ENCODE results near the gene PCGF2. TPM values are rescaled to one million over a fixed set of nuclear protein-coding genes. Genes with fewer than 3 reads are reported as not detected.
A peak's percentile ranks its signal among the peaks of the same experiment; 100 is the strongest.
"Not testable (repeated sequence)": the region's sequence is repeated elsewhere in the genome, so short reads cannot be mapped to it uniquely, and the experiment has no call there.

PCGF2 gene
- total RNA-seq, 4 donors from 2014 or later = 7.7 to 50.0 (median 17.6) TPM

DNA sequence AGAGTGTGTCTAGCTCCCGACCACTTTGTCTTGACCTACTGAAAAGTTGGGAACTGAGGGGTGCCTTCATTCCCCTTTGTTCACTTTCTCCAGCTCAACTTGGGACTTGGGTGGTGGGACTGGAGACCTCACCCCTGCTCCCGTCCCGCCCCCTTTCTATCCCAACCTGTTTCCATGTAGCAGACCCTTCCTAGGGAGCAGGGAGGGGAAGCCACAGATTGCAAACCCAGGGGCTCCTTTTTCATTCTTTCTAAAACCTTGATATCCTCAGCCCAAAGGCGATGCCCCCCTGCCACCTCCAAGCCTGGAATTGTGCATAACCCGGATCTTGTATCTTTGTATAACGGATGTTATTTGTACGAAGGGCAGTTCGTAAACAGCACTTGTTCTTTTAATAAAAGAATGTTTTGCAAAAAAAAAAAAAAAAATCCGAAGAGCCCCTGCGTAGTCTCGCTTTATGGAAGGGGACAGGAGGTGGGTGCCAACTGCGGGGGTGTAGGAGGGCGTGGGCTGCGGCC lies 18.7 kb downstream of the PCGF2 start:
- H3K27me3 ChIP-seq = no peaks in the 10 kb centered on the region
- H3K9me3 ChIP-seq = no peaks in the 10 kb centered on the region
- H3K27ac ChIP-seq = peak overlapping the region; percentile 84 to 91 (median 88)
- 21 to 23% methylated on average over 14 of the region's 14 CpGs for WGBS, 2 donors
- peaks cover 0 to 44% (median 0%) of the 10 kb centered on the region in 3 donors for H3K36me3 ChIP-seq
- DNase-seq (ENCODE audit: low spot score in 2 of 2) = no peak
- peak overlapping the region; percentile 60 to 80 (median 60) for H3K4me3 ChIP-seq
- TF ChIP-seq EP300 (IDR thresholded peaks at IDR 0.05) (no peak), POLR2A (IDR thresholded peaks at IDR 0.05) (no peak)
- TF ChIP-seq, protein P1, sequence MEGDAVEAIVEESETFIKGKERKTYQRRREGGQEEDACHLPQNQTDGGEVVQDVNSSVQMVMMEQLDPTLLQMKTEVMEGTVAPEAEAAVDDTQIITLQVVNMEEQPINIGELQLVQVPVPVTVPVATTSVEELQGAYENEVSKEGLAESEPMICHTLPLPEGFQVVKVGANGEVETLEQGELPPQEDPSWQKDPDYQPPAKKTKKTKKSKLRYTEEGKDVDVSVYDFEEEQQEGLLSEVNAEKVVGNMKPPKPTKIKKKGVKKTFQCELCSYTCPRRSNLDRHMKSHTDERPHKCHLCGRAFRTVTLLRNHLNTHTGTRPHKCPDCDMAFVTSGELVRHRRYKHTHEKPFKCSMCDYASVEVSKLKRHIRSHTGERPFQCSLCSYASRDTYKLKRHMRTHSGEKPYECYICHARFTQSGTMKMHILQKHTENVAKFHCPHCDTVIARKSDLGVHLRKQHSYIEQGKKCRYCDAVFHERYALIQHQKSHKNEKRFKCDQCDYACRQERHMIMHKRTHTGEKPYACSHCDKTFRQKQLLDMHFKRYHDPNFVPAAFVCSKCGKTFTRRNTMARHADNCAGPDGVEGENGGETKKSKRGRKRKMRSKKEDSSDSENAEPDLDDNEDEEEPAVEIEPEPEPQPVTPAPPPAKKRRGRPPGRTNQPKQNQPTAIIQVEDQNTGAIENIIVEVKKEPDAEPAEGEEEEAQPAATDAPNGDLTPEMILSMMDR (IDR thresholded peaks at IDR 0.05) = no peak
- H3K4me1 ChIP-seq = peaks cover 0 to 78% (median 39%) of the 10 kb centered on the region in 4 donors

DNA sequence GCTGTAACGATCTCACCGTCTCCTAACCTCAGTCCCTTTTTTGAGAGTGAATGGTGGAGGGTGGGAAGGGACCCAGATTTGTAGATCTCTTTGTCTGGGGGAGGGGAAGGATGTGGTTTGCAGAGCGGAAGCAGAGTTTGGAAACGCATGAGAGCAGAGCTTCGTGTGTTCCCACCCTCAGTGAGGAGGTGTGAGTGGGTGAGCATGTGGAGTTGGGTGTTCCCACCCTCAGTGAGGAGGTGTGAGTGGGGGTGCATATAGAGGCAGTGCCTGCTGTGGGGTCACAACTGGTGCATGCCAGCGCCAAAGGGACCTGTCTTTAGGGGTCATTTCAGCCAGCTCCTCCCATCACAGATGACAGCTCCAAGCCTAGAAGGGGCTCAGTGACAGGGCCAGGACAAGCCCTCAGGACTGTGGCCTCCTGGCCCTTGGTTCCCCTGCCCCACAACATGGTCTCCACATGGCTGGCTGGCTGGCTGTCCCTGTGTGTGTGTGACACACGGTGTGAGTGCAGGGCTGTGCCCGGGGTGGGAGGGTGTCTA lies 19.8 kb downstream of the PCGF2 start:
- TF ChIP-seq, protein P1 (IDR thresholded peaks at IDR 0.05) = no peak
- TF ChIP-seq EP300 (IDR thresholded peaks at IDR 0.05) (peak in 1 of 2 donors; percentile 7), POLR2A (IDR thresholded peaks at IDR 0.05) (no peak)
- no peaks in the 10 kb centered on the region for H3K9me3 ChIP-seq
- WGBS, 2 donors = 57 to 74% methylated on average over 8 of the region's 8 CpGs

DNA sequence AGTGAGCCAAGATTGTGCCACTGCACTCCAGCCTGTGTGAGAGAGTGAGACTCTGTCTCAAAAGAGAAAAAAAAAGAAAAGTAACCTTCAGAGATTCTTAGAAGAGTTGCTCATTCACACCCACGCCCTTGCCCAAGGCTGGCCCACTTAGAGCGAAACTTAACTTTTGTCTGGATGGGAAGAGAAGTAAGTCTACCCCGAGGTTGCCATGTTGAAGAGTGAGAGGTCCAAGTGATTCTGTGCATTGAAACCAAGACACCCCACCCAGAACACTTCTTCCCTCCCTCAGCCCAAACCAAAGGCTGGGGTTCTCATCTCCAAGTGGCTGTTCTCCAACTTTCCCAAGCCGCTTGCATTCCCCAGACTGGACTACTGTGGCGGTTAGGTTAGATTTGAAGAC lies 20.4 kb downstream of the PCGF2 start:
- Histone ChIP-seq H3K27ac (no peak overlapping the region), H3K9me3 (no peaks in the 10 kb centered on the region), H3K36me3 (peaks cover 0 to 42% (median 0%) of the 10 kb centered on the region in 3 donors), H3K4me1 (peaks cover 0 to 68% (median 44%) of the 10 kb centered on the region in 4 donors), H3K27me3 (no peaks in the 10 kb centered on the region), H3K4me3 (no peak overlapping the region)
- no peak for DNase-seq (ENCODE audit: low spot score in 2 of 2)
- 83 to 86% methylated on average over 5 of the region's 5 CpGs for WGBS, 2 donors
- TF ChIP-seq, protein P1 (IDR thresholded peaks at IDR 0.05) = no peak
- no peak for TF ChIP-seq EP300 (IDR thresholded peaks at IDR 0.05)
- TF ChIP-seq POLR2A (IDR thresholded peaks at IDR 0.05) = no peak

More for the DNA sequence above, 19.8 kb downstream of the PCGF2 start:
- Histone ChIP-seq H3K36me3 (peaks cover 0 to 42% (median 0%) of the 10 kb centered on the region in 3 donors), H3K4me1 (peaks cover 0 to 75% (median 45%) of the 10 kb centered on the region in 4 donors), H3K4me3 (no peak overlapping the region), H3K27me3 (no peaks in the 10 kb centered on the region), H3K27ac (peak overlapping the region in 2 of 4 donors; percentile 90 to 91)
- no peak for DNase-seq (ENCODE audit: low spot score in 2 of 2)

DNA sequence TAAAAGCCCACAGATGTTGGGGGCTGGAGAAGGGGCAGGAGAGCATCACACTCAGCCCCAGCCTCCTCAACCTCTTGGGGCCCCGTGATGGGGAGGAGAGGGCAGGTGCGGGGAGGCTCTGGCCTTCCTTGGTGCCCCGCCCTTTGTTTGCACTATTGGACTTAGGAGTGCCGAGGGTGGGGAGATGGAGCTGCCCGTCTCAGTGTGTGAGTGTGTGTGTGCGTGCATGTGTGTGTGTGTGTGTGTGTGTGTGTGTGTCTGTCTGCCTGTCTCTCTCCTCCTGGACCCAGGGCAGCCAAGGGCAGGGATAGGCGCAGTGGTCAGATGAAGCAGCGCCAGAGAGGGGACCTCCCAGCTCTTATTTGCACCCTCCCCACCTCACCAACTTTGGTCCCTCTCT lies 22.0 kb downstream of the PCGF2 start:
- peaks cover 0 to 65% (median 41%) of the 10 kb centered on the region in 4 donors for H3K4me1 ChIP-seq
- peaks cover 0 to 49% (median 0%) of the 10 kb centered on the region in 3 donors for H3K36me3 ChIP-seq
- not testable (repeated sequence) for H3K27me3 ChIP-seq; H3K27ac ChIP-seq; H3K4me3 ChIP-seq; DNase-seq (ENCODE audit: low spot score in 2 of 2); H3K9me3 ChIP-seq
- 69 to 72% methylated on average over 4 to 7 of the region's 8 CpGs for WGBS, 2 donors

DNA sequence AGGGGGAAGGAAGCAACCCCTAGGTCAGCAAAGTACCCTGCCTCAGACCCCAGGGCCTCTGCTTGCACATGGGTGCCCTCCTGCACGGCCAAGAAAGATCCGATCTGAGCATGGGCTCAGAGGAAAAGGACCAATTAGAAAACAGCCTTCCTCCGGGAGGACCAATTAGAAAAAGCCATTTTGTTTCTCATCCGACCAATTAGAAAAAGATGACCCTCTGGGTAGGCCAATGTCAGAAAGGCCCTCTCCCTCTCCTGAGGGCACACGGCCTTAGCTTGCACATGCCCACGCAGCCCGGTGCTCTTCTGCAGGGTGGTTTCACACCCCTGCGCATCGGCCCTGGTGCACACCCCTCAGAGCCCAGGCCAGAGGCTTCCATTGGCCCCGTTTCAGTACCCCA lies 23.1 kb downstream of the PCGF2 start:
- H3K4me1 ChIP-seq = peaks cover 0 to 69% (median 39%) of the 10 kb centered on the region in 4 donors
- no peaks in the 10 kb centered on the region for H3K9me3 ChIP-seq
- no peaks in the 10 kb centered on the region for H3K27me3 ChIP-seq
- WGBS, 2 donors = 49 to 55% methylated on average over 10 of the region's 10 CpGs
- peaks cover 0 to 59% (median 0%) of the 10 kb centered on the region in 3 donors for H3K36me3 ChIP-seq
- no peak overlapping the region for H3K4me3 ChIP-seq
- no peak for DNase-seq (ENCODE audit: low spot score in 2 of 2)
- peak overlapping the region in 3 of 4 donors; percentile 1 to 74 (median 56) for H3K27ac ChIP-seq
- TF ChIP-seq, protein P1 (IDR thresholded peaks at IDR 0.05) = no peak
- TF ChIP-seq EP300 (IDR thresholded peaks at IDR 0.05) (no peak), POLR2A (IDR thresholded peaks at IDR 0.05) (no peak)
